Measurements from ENCODE around the gene EPRS1. TPM values are rescaled to one million over a fixed set of nuclear protein-coding genes. Genes with fewer than 3 reads are reported as not detected.

Gene EPRS1
- total RNA-seq, 1 experiment from 2014 or later = 182 TPM

GRCh38 chr1:220032911-220033310 lies 13.4 kb downstream of the EPRS1 start:
- POLR2A ChIA-PET (ENCODE audit: unreplicated experiment) = no interaction called here
- H3K79me2 ChIP-seq (ENCODE audit: low read depth) = peaks cover 39% of the 10 kb centered on the region
- H3K27me3 ChIP-seq (ENCODE audit: insufficient read depth, low read depth) = no peaks in the 10 kb centered on the region
- no peak overlapping the region for H3K4me2 ChIP-seq
- no TSS peak for BruUV-seq (replicated peaks)
- H3K4me3 ChIP-seq = no peak overlapping the region
- no peaks in the 10 kb centered on the region for H3K9me2 ChIP-seq (ENCODE audit: insufficient read depth)
- CTCF ChIA-PET = interaction anchor here (0.5 kb wide), 1 partner anchor 525 kb away, joined by 3 read pairs; no protein-coding TSS in a partner anchor
- intact Hi-C loops (cut with micrococcal nuclease; ENCODE audit: unreplicated experiment) = no loop called here
- TF ChIP-seq EZH2 (IDR thresholded peaks at IDR 0.05; ENCODE audit: low read depth) (no peak), CTCF (conservative IDR thresholded peaks at IDR 0.05) (no peak)
- no peaks in the 10 kb centered on the region for H3K4me1 ChIP-seq (replicated peaks; ENCODE audit: insufficient read depth)
- no peak overlapping the region for H3K27ac ChIP-seq
- 0 out of 2 replicates have a peak, but pooled peaks cover 3% of the 10 kb centered on the region for H3F3A ChIP-seq (ENCODE audit: insufficient read depth, low read depth)
- H2AFZ ChIP-seq = no peak overlapping the region
- H3K36me3 ChIP-seq (ENCODE audit: low read depth) = peaks cover 62% of the 10 kb centered on the region
- H3K9me3 ChIP-seq (ENCODE audit: insufficient read depth, low read depth) = no peaks in the 10 kb centered on the region
- H4K20me1 ChIP-seq (ENCODE audit: insufficient read depth) = peaks cover 73% of the 10 kb centered on the region
- DNase-seq = no peak

GRCh38 chr1:220031287-220031686 lies 15.0 kb downstream of the EPRS1 start:
- BruUV-seq (replicated peaks) = no TSS peak

GRCh38 chr1:220028346-220028895 lies 17.9 kb downstream of the EPRS1 start:
- Histone ChIP-seq H3K9me2 (ENCODE audit: insufficient read depth) (no peaks in the 10 kb centered on the region), H2AFZ (no peak overlapping the region), H3K4me3 (no peak overlapping the region), H3K9me3 (ENCODE audit: insufficient read depth, low read depth) (no peaks in the 10 kb centered on the region), H3K27ac (no peak overlapping the region), H3K36me3 (ENCODE audit: low read depth) (peaks cover 55% of the 10 kb centered on the region), H3K4me2 (no peak overlapping the region), H3K27me3 (ENCODE audit: insufficient read depth, low read depth) (no peaks in the 10 kb centered on the region), H3F3A (ENCODE audit: insufficient read depth, low read depth) (0 out of 2 replicates have a peak, but pooled peaks cover 3% of the 10 kb centered on the region), H3K4me1 (replicated peaks; ENCODE audit: insufficient read depth) (no peaks in the 10 kb centered on the region), H3K79me2 (ENCODE audit: low read depth) (no peaks in the 10 kb centered on the region), H4K20me1 (ENCODE audit: insufficient read depth) (peaks cover 43% of the 10 kb centered on the region)
- POLR2A ChIA-PET (ENCODE audit: unreplicated experiment) = no interaction called here
- CTCF ChIA-PET = no interaction called here
- no peak for TF ChIP-seq CTCF (conservative IDR thresholded peaks at IDR 0.05)
- no peak for TF ChIP-seq EZH2 (IDR thresholded peaks at IDR 0.05; ENCODE audit: low read depth)
- no peak for DNase-seq
- BruUV-seq (replicated peaks) = no TSS peak
- intact Hi-C loops (cut with micrococcal nuclease; ENCODE audit: unreplicated experiment) = loop anchor here (10.0 kb wide), 1 partner anchor 76 kb away; no protein-coding TSS in a partner anchor

More at GRCh38 chr1:220031287-220031686, 15.0 kb downstream of the EPRS1 start:
- intact Hi-C loops (cut with micrococcal nuclease; ENCODE audit: unreplicated experiment) = no loop called here
- Histone ChIP-seq H3K27me3 (ENCODE audit: insufficient read depth, low read depth) (no peaks in the 10 kb centered on the region), H3K9me3 (ENCODE audit: insufficient read depth, low read depth) (no peaks in the 10 kb centered on the region), H3F3A (ENCODE audit: insufficient read depth, low read depth) (0 out of 2 replicates have a peak, but pooled peaks cover 3% of the 10 kb centered on the region), H4K20me1 (ENCODE audit: insufficient read depth) (peaks cover 61% of the 10 kb centered on the region), H3K36me3 (ENCODE audit: low read depth) (peaks cover 58% of the 10 kb centered on the region), H3K4me3 (no peak overlapping the region), H3K27ac (no peak overlapping the region), H3K79me2 (ENCODE audit: low read depth) (peaks cover 23% of the 10 kb centered on the region), H3K9me2 (ENCODE audit: insufficient read depth) (no peaks in the 10 kb centered on the region), H2AFZ (no peak overlapping the region), H3K4me2 (no peak overlapping the region), H3K4me1 (replicated peaks; ENCODE audit: insufficient read depth) (no peaks in the 10 kb centered on the region)
- POLR2A ChIA-PET (ENCODE audit: unreplicated experiment) = no interaction called here
- TF ChIP-seq CTCF (conservative IDR thresholded peaks at IDR 0.05) = no peak
- no peak for TF ChIP-seq EZH2 (IDR thresholded peaks at IDR 0.05; ENCODE audit: low read depth)
- no peak for DNase-seq
- CTCF ChIA-PET = no interaction called here
